HTERT RPE-1 (cell line): Measurements from ENCODE around the gene ANKRD35.
"Not testable (repeated sequence)": the region's sequence is repeated elsewhere in the genome, so short reads cannot be mapped to it uniquely, and the experiment has no call there.

ENCODE experiments used
- in situ Hi-C: fragments of 300-500 bp; cut with MboI; formaldehyde crosslinking; loops from 4 replicates; pipeline ENCODE4 v1.14.3; 2020; ENCODE audit warnings: low sequenced_read_pairs

ANKRD35 gene

GRCh38 chr1:145885738-145886287, at the start of gene ANKRD35:
TSS of gene ANKRD35 (minus strand) at chr1:145885866. CDS start at chr1:145885758, 108 bp downstream.
- in situ Hi-C loops = no loop called here

- in situ Hi-C loops = not testable (repeated sequence)
These were observed 46.9 kb upstream of the ANKRD35 start for GRCh38 chr1:145932522-145933009.

- in situ Hi-C loops = no loop called here
These were observed 42.4 kb upstream of the ANKRD35 start for GRCh38 chr1:145927916-145928643.

- in situ Hi-C loops = no loop called here
These were observed 41.6 kb upstream of the ANKRD35 start, which contains the start of gene RBM8A for GRCh38 chr1:145927063-145927886. TSS of gene RBM8A (minus strand) at chr1:145927484. CDS start at chr1:145927426, 58 bp downstream.

GRCh38 chr1:145926686-145927062, 41.0 kb upstream of the ANKRD35 start:
- in situ Hi-C loops = no loop called here

GRCh38 chr1:145922266-145922665, 36.6 kb upstream of the ANKRD35 start:
- in situ Hi-C loops = no loop called here

- in situ Hi-C loops = not testable (repeated sequence)
These were observed 34.6 kb upstream of the ANKRD35 start for GRCh38 chr1:145920297-145920696.

- in situ Hi-C loops = no loop called here
These were observed 33.6 kb upstream of the ANKRD35 start for GRCh38 chr1:145918992-145919939.

- in situ Hi-C loops = no loop called here
These were observed 32.7 kb upstream of the ANKRD35 start, which contains the start of gene PEX11B for GRCh38 chr1:145918144-145918991. TSS of gene PEX11B (minus strand) at chr1:145918717. CDS start at chr1:145918688, 29 bp downstream.

GRCh38 chr1:145917595-145917994, 31.9 kb upstream of the ANKRD35 start:
- in situ Hi-C loops = no loop called here

- in situ Hi-C loops = no loop called here
These were observed 31.1 kb upstream of the ANKRD35 start for GRCh38 chr1:145916745-145917144.

GRCh38 chr1:145912128-145912641, 26.5 kb upstream of the ANKRD35 start:
- in situ Hi-C loops = no loop called here

GRCh38 chr1:145908653-145909052, 23.0 kb upstream of the ANKRD35 start:
- in situ Hi-C loops = no loop called here

GRCh38 chr1:145906954-145907753, 21.5 kb upstream of the ANKRD35 start:
- in situ Hi-C loops = no loop called here

GRCh38 chr1:145901312-145902021, 15.8 kb upstream of the ANKRD35 start:
- in situ Hi-C loops = no loop called here

- in situ Hi-C loops = no loop called here
These were observed 13.1 kb upstream of the ANKRD35 start for GRCh38 chr1:145898756-145899155.

- in situ Hi-C loops = no loop called here
These were observed 12.3 kb upstream of the ANKRD35 start for GRCh38 chr1:145897969-145898368.

GRCh38 chr1:145895471-145895870, 9.8 kb upstream of the ANKRD35 start:
- in situ Hi-C loops = no loop called here
